ENCODE results near the gene FMO2.

The FMO2 gene

DNA sequence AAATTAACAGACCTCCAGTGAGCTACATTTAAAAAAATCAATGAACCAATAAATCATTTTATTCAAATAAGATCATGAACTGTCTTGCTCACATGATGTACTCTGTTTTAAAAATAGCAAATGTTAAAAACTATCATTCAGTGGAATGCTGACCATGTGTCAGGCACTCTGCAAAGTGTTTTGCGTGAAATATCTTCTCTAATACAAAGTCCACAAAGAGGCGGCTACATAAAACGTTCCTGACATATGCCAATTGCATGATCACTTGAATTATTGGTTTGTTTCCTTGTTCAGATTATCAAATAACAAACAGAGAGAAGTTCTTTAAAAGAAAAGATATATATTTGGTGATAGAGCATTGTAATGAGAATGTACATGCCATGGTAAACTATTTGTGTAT lies 10.7 kb downstream of the FMO2 start:
- DNase-seq (ENCODE audit: extremely low read depth, low read depth): no peak
- TF ChIP-seq, protein P1, sequence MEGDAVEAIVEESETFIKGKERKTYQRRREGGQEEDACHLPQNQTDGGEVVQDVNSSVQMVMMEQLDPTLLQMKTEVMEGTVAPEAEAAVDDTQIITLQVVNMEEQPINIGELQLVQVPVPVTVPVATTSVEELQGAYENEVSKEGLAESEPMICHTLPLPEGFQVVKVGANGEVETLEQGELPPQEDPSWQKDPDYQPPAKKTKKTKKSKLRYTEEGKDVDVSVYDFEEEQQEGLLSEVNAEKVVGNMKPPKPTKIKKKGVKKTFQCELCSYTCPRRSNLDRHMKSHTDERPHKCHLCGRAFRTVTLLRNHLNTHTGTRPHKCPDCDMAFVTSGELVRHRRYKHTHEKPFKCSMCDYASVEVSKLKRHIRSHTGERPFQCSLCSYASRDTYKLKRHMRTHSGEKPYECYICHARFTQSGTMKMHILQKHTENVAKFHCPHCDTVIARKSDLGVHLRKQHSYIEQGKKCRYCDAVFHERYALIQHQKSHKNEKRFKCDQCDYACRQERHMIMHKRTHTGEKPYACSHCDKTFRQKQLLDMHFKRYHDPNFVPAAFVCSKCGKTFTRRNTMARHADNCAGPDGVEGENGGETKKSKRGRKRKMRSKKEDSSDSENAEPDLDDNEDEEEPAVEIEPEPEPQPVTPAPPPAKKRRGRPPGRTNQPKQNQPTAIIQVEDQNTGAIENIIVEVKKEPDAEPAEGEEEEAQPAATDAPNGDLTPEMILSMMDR (IDR thresholded peaks at IDR 0.05; ENCODE audit: low read depth, low read length): no peak

DNA sequence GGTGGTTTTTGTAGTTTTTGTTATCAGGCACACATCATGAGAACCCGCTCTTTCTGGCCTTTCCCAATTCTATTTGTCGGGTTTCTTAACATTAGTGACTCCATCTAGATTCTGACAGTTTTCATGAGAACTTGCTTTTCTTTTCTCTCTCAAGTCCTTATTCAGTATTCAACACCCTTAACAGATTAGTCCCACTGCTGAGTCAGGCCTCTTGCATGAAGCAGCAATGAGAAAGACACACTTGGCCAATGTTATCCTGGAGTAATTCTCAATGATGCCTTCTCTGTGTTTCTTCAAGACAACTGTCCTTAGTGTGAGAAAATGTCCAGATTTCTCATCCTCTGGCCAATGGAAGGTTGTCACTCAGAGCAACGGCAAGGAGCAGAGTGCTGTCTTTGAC lies 11.3 kb downstream of the FMO2 start:
- DNase-seq (ENCODE audit: extremely low read depth, low read depth): no peak
- TF ChIP-seq, protein P1 (IDR thresholded peaks at IDR 0.05; ENCODE audit: low read depth, low read length): no peak

GRCh38 chr1:171198081-171198480 lies 13.0 kb downstream of the FMO2 start:
- TF ChIP-seq, protein P1 (IDR thresholded peaks at IDR 0.05; ENCODE audit: low read depth, low read length): no peak
- no peak for DNase-seq (ENCODE audit: extremely low read depth, low read depth)

GRCh38 chr1:171204296-171204695 lies 19.2 kb downstream of the FMO2 start:
- no peak for DNase-seq (ENCODE audit: extremely low read depth, low read depth)
- TF ChIP-seq, protein P1 (IDR thresholded peaks at IDR 0.05; ENCODE audit: low read depth, low read length): no peak

DNA sequence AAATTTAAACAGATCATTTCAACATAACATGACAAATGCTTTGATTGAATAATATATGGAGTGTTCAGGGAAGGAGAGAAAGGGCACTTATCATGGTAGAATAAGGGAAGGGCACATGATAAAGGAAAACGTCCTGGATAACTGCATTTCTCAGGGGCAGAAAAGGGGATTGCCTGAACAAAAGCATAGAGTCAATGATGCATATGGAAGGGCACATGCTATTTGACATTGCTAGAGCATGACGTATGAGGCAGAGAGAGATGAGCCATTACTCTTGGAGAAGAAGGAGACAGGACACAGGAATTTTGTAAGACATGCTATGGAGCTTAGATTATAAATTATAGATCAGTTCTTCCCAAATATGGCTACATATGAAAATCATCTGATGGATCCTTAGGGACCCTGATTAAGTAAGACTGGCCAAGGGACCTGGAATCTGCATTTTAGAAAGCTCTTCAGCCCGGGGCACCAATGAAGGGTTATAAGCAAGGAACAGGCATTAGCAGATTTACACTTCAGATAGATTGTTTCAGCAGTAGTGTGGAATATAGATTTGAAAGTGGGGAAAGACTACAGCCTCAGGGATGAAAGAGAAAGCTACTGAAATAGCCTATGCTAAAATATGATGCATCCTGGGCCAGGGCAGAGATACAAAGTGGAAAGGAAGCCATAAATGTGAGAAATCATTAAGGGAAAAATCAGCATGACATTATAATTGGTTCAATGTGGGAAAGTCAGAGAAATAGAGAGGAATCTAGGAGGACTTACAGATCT lies 21.3 kb downstream of the FMO2 start:
- TF ChIP-seq, protein P1 (IDR thresholded peaks at IDR 0.05; ENCODE audit: low read depth, low read length): no peak
- no peak for DNase-seq (ENCODE audit: extremely low read depth, low read depth)

- TF ChIP-seq, protein P1 (IDR thresholded peaks at IDR 0.05; ENCODE audit: low read depth, low read length): no peak
- no peak for DNase-seq (ENCODE audit: extremely low read depth, low read depth)
Measured at GRCh38 chr1:171206978-171207355, 21.9 kb downstream of the FMO2 start.

GRCh38 chr1:171207377-171207776 lies 22.3 kb downstream of the FMO2 start:
- no peak for DNase-seq (ENCODE audit: extremely low read depth, low read depth)
- TF ChIP-seq, protein P1 (IDR thresholded peaks at IDR 0.05; ENCODE audit: low read depth, low read length): no peak

Data from AG09319 (cell line).